Keratinocyte (primary cell): ENCODE data around the gene AKTIP. TPM values are rescaled to one million over a fixed set of nuclear protein-coding genes. Genes with fewer than 3 reads are reported as not detected.

Source experiments
- DNase-seq: peaks from one replicate; pipeline ENCODE4 v3.0.0-alpha.2; 2011; ENCODE audit warnings: low read depth, missing footprints, low spot score
- FAIRE-seq: peaks from 2 replicates; lab custom pipeline; 2011; peaks lifted over from hg19 to GRCh38; lab: Jason Lieb, UNC
- H2AFZ ChIP-seq: 2 replicates; pipeline ENCODE4 v1.6.0; 2012; ENCODE audit warnings: low read length, control low read depth, inconsistent platforms; ENCODE audit not compliant: control insufficient read depth
- H3K27ac ChIP-seq: 2 replicates; pipeline ENCODE4 v1.5.1; 2011; ENCODE audit warnings: low read length; ENCODE audit not compliant: control insufficient read depth, insufficient read depth
- H3K27me3 ChIP-seq: 3 replicates; pipeline ENCODE4 v1.6.0; 2011; ENCODE audit warnings: low read length; ENCODE audit not compliant: control insufficient read depth, insufficient read depth; ENCODE audit errors: extremely low read depth
- H3K36me3 ChIP-seq, 2 experiments: 2 replicates in 1 of 2; 3 replicates in 1 of 2; pipeline ENCODE4 v1.5.1; 2011; ENCODE audit warnings: low read length in 2 of 2, mild to moderate bottlenecking in 1 of 2; ENCODE audit not compliant: control insufficient read depth in 2 of 2, insufficient read depth in 2 of 2; ENCODE audit errors: extremely low read depth in 1 of 2
- H3K4me1 ChIP-seq: 3 replicates; pipeline ENCODE4 v1.5.1; 2011; ENCODE audit warnings: low read length; ENCODE audit not compliant: control insufficient read depth, insufficient read depth; ENCODE audit errors: extremely low read depth
- H3K4me2 ChIP-seq: 3 replicates; pipeline ENCODE4 v1.6.0; 2011; ENCODE audit warnings: low read depth, low read length; ENCODE audit not compliant: control insufficient read depth, insufficient read depth; ENCODE audit errors: extremely low read depth
- H3K4me3 ChIP-seq, 3 experiments: fragments of 200-600 bp in 1 of 3; sonication (generic) in 1 of 3; 2 replicates in 2 of 3; 3 replicates in 1 of 3; pipeline ENCODE4 v1.5.1; 2011 to 2016; ENCODE audit warnings: low read length in 3 of 3, mild to moderate bottlenecking in 3 of 3, control low read depth in 2 of 3, inconsistent platforms in 1 of 3, low read depth in 1 of 3, mixed read lengths in 1 of 3, mixed run types in 1 of 3, moderate library complexity in 1 of 3; ENCODE audit not compliant: control insufficient read depth in 2 of 3, insufficient read depth in 2 of 3; ENCODE audit errors: extremely low read depth in 1 of 3
- H3K79me2 ChIP-seq: 2 replicates; pipeline ENCODE4 v1.6.0; 2012; ENCODE audit warnings: low read length; ENCODE audit not compliant: control insufficient read depth, insufficient read depth
- H3K9ac ChIP-seq: 3 replicates; pipeline ENCODE4 v1.6.0; 2011; ENCODE audit warnings: low read length; ENCODE audit not compliant: control insufficient read depth, insufficient read depth; ENCODE audit errors: extremely low read depth
- H3K9me1 ChIP-seq: 3 replicates; pipeline ENCODE4 v1.6.0; 2011; ENCODE audit warnings: low read length; ENCODE audit not compliant: control insufficient read depth, insufficient read depth; ENCODE audit errors: extremely low read depth
- H3K9me3 ChIP-seq: 2 replicates; pipeline ENCODE4 v1.5.1; 2012; ENCODE audit warnings: low read depth, low read length; ENCODE audit not compliant: control insufficient read depth
- H4K20me1 ChIP-seq: 3 replicates; pipeline ENCODE4 v1.6.0; 2011; ENCODE audit warnings: low read length; ENCODE audit not compliant: control insufficient read depth, insufficient read depth; ENCODE audit errors: extremely low read depth
- EZH2 ChIP-seq: IDR thresholded peaks from one replicate; pipeline ENCODE4 v1.6.1; 2012; ENCODE audit warnings: inconsistent platforms, mild to moderate bottlenecking, low read length, moderate library complexity
- dilution Hi-C: fragments of 300-500 bp; cut with MboI; formaldehyde crosslinking; loops from one replicate; pipeline ENCODE4 v1.7.0; 2020; ENCODE audit warnings: low sequenced_read_pairs; ENCODE audit not compliant: extremely low pct_ligation_motif_present
- polyA plus RNA-seq, 5 experiments: library from polyadenylated mRNA; depleted of rRNA in 3 of 5; stranded (reverse) in 3 of 5; stranded (forward) in 1 of 5; unstranded in 1 of 5; fragments of >200 nt; gene quantifications; 1 replicate in 1 of 5; 2 replicates in 3 of 5; 3 replicates in 1 of 5; pipeline versions ENCODE4 v1.2.1 to v1.2.3, GENCODE V29; 2011 to 2012; ENCODE audit warnings: missing spikeins in 2 of 5, low read depth in 1 of 5, low replicate concordance in 1 of 5
- TF ChIP-seq, protein P1 (sequence below), 3 experiments: IDR thresholded peaks in 1 of 3; conservative IDR thresholded peaks in 1 of 3; optimal IDR thresholded peaks in 1 of 3; 2 replicates in 2 of 3; 3 replicates in 1 of 3; pipeline versions ENCODE3 to v1.5.1; 2011; ENCODE audit warnings: low read length in 3 of 3, mild to moderate bottlenecking in 3 of 3, moderate library complexity in 2 of 3, control low read depth in 1 of 3, inconsistent platforms in 1 of 3; ENCODE audit not compliant: insufficient read depth in 2 of 3; ENCODE audit errors: extremely low read depth in 1 of 3

The AKTIP gene
- polyA plus RNA-seq, 1 donor (not counting 4 experiments of a cell fraction or from before 2014, with no cell fraction given): 23.6 TPM

DNA sequence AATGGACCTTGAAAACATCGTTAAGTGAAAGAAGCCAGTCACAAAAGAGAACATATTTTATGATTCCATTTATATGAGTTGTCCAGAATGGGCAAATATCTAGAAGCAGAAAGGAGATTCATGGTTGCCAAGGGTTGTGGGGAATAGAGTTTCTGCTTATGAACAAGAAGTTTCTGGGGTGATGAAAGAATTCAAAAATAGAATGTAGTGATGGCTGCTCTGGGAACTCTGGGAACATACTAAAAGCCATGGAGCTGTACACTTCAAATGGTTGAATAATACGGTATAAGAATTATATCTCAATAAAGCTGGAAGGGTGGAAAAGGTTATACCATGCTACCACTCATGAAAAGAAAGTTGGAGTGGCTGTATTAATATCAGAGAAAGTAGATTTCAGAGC is 18.5 kb downstream of the AKTIP start:
- TF ChIP-seq, protein P1, sequence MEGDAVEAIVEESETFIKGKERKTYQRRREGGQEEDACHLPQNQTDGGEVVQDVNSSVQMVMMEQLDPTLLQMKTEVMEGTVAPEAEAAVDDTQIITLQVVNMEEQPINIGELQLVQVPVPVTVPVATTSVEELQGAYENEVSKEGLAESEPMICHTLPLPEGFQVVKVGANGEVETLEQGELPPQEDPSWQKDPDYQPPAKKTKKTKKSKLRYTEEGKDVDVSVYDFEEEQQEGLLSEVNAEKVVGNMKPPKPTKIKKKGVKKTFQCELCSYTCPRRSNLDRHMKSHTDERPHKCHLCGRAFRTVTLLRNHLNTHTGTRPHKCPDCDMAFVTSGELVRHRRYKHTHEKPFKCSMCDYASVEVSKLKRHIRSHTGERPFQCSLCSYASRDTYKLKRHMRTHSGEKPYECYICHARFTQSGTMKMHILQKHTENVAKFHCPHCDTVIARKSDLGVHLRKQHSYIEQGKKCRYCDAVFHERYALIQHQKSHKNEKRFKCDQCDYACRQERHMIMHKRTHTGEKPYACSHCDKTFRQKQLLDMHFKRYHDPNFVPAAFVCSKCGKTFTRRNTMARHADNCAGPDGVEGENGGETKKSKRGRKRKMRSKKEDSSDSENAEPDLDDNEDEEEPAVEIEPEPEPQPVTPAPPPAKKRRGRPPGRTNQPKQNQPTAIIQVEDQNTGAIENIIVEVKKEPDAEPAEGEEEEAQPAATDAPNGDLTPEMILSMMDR (optimal IDR thresholded peaks at IDR 0.05 in 1 of 3, IDR thresholded peaks at IDR 0.05 in 1 of 3, conservative IDR thresholded peaks at IDR 0.05 in 1 of 3; ENCODE audit: extremely low read depth in 1 of 3, insufficient read depth in 2 of 3, low read length in 3 of 3): no peak
- no peak for TF ChIP-seq EZH2
- Histone ChIP-seq H4K20me1 (no peaks in the 10 kb centered on the region), H2AFZ (no peak overlapping the region), H3K9ac (no peak overlapping the region), H3K4me1 (no peaks in the 10 kb centered on the region), H3K27ac (no peak overlapping the region), H3K4me2 (no peak overlapping the region), H3K27me3 (no peaks in the 10 kb centered on the region), H3K79me2 (no peaks in the 10 kb centered on the region), H3K9me3 (no peaks in the 10 kb centered on the region), H3K36me3 (peaks cover 5 to 25% of the 10 kb centered on the region in 2 experiments), H3K4me3 (no peak overlapping the region), H3K9me1 (no peaks in the 10 kb centered on the region)
- dilution Hi-C loops: no loop called here
- no peak for DNase-seq
- FAIRE-seq: no peak

DNA sequence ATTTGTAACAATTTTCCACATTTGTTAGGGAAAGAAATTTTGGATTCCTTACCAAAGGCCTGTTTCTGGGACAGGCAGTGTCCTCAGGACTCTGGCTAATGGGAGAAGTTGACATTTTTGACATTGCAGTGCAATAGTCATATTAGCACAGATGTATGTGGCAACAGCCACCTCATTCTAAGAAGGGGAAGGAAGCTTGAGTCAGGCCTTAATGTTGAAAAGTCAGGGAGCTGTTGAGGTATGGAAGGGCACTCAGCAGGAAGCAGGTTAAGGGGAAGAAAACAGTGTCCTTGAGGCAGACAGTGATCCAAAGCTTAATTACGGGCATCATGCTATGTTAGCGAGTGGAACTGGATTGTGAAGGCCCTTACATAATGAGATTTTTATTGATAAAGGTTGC is 20.9 kb downstream of the AKTIP start:
- H3K79me2 ChIP-seq: no peaks in the 10 kb centered on the region
- TF ChIP-seq, protein P1 (optimal IDR thresholded peaks at IDR 0.05 in 1 of 3, IDR thresholded peaks at IDR 0.05 in 1 of 3, conservative IDR thresholded peaks at IDR 0.05 in 1 of 3; ENCODE audit: extremely low read depth in 1 of 3, insufficient read depth in 2 of 3, low read length in 3 of 3): no peak
- TF ChIP-seq EZH2: no peak
- H3K4me2 ChIP-seq: no peak overlapping the region
- no peak overlapping the region for H3K9ac ChIP-seq
- no peaks in the 10 kb centered on the region for H3K9me1 ChIP-seq
- no peak overlapping the region for H3K27ac ChIP-seq
- no peaks in the 10 kb centered on the region for H3K9me3 ChIP-seq
- DNase-seq (no peak), FAIRE-seq (no peak)
- no peaks in the 10 kb centered on the region for H4K20me1 ChIP-seq
- dilution Hi-C loops: no loop called here
- H2AFZ ChIP-seq: no peak overlapping the region
- H3K27me3 ChIP-seq: no peaks in the 10 kb centered on the region
- H3K4me1 ChIP-seq: no peaks in the 10 kb centered on the region
- no peak overlapping the region for H3K4me3 ChIP-seq
- peaks cover 6 to 29% of the 10 kb centered on the region in 2 experiments for H3K36me3 ChIP-seq
